Measurements from ENCODE around the gene ZC3H4. TPM values are rescaled to one million over a fixed set of nuclear protein-coding genes. Genes with fewer than 3 reads are reported as not detected.

ZC3H4 gene
- total and polyA plus RNA-seq, 9 of the 15 experiments (the other 6 are each of a cell fraction or from before 2014, with no cell fraction given): 2.2 to 75.6 (median 18.3) TPM

DNA sequence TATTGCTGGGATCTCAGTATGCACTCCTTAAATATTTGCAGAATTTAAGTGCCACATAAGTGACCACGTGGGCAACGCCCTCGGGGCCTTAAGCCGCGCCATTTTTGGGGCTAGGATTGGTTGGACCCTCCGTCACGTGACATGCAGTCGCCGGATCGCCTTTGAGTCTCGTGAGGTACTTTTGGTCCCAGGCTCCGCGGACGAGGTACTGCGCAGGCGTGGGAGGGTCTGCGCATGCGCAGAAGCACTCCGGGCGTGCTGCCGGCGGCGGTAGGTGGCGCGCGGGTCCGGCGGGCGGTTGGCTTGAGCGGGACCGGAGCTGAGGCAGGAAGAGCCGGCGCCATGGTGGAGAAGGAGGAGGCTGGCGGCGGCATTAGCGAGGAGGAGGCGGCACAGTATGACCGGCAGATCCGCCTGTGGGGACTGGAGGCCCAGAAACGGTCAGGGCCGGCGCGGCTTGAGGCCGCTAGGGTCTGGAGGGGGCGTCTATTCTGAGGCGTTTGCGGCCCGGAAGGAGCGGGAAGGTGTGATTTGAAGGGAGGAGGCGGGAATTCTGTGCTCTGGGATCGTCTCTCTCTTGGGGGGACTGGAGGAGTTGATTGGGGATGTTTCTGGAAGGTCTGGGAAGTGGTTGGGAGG, 17.1 kb upstream of the ZC3H4 start, which contains the start of gene SAE1 (continued):
- TF ChIP-seq, protein P1, sequence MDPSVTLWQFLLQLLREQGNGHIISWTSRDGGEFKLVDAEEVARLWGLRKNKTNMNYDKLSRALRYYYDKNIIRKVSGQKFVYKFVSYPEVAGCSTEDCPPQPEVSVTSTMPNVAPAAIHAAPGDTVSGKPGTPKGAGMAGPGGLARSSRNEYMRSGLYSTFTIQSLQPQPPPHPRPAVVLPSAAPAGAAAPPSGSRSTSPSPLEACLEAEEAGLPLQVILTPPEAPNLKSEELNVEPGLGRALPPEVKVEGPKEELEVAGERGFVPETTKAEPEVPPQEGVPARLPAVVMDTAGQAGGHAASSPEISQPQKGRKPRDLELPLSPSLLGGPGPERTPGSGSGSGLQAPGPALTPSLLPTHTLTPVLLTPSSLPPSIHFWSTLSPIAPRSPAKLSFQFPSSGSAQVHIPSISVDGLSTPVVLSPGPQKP (CRISPR knock-in tag; IDR thresholded peaks at IDR 0.05): no peak
- TF ChIP-seq FOXA3 (CRISPR knock-in tag; conservative IDR thresholded peaks at IDR 0.05 in 1 of 2, IDR thresholded peaks at IDR 0.05 in 1 of 2): no peak
- TF ChIP-seq ZNF143 (CRISPR knock-in tag; IDR thresholded peaks at IDR 0.05): no peak
- TF ChIP-seq GABPB2 (CRISPR knock-in tag; conservative IDR thresholded peaks at IDR 0.05): no peak
- no peak for TF ChIP-seq HNRNPL (IDR thresholded peaks at IDR 0.05; ENCODE audit: low read depth, low read length)
- TF ChIP-seq RBM25 (IDR thresholded peaks at IDR 0.05; ENCODE audit: low read depth, low read length, severe bottlenecking): no peak
- TF ChIP-seq, protein P2, sequence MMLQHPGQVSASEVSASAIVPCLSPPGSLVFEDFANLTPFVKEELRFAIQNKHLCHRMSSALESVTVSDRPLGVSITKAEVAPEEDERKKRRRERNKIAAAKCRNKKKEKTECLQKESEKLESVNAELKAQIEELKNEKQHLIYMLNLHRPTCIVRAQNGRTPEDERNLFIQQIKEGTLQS (IDR thresholded peaks at IDR 0.05): no peak
- TF ChIP-seq, protein P2 (CRISPR knock-in tag; conservative IDR thresholded peaks at IDR 0.05): peak; percentile 21; the same call in 1 of the 2 replicates
- no peak for TF ChIP-seq SMAD2 (IDR thresholded peaks at IDR 0.05; ENCODE audit: low read depth, low read length)
- no peak for TF ChIP-seq CBX5 (IDR thresholded peaks at IDR 0.05; ENCODE audit: borderline replicate concordance, low read depth)
- TF ChIP-seq SNIP1 (IDR thresholded peaks at IDR 0.05; ENCODE audit: low read depth): no peak
- TF ChIP-seq ZNF644 (tag; IDR thresholded peaks at IDR 0.05; ENCODE audit: low read depth): no peak
- no peak for TF ChIP-seq ZNF197 (CRISPR knock-in tag; IDR thresholded peaks at IDR 0.05; ENCODE audit: low read depth)
- TF ChIP-seq, protein P3, sequence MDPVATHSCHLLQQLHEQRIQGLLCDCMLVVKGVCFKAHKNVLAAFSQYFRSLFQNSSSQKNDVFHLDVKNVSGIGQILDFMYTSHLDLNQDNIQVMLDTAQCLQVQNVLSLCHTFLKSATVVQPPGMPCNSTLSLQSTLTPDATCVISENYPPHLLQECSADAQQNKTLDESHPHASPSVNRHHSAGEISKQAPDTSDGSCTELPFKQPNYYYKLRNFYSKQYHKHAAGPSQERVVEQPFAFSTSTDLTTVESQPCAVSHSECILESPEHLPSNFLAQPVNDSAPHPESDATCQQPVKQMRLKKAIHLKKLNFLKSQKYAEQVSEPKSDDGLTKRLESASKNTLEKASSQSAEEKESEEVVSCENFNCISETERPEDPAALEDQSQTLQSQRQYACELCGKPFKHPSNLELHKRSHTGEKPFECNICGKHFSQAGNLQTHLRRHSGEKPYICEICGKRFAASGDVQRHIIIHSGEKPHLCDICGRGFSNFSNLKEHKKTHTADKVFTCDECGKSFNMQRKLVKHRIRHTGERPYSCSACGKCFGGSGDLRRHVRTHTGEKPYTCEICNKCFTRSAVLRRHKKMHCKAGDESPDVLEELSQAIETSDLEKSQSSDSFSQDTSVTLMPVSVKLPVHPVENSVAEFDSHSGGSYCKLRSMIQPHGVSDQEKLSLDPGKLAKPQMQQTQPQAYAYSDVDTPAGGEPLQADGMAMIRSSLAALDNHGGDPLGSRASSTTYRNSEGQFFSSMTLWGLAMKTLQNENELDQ (CRISPR knock-in tag; IDR thresholded peaks at IDR 0.05; ENCODE audit: borderline replicate concordance): peak; percentile 70; the same call in 1 of the 2 replicates
- TF ChIP-seq, protein P4, sequence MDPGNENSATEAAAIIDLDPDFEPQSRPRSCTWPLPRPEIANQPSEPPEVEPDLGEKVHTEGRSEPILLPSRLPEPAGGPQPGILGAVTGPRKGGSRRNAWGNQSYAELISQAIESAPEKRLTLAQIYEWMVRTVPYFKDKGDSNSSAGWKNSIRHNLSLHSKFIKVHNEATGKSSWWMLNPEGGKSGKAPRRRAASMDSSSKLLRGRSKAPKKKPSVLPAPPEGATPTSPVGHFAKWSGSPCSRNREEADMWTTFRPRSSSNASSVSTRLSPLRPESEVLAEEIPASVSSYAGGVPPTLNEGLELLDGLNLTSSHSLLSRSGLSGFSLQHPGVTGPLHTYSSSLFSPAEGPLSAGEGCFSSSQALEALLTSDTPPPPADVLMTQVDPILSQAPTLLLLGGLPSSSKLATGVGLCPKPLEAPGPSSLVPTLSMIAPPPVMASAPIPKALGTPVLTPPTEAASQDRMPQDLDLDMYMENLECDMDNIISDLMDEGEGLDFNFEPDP (CRISPR knock-in tag; IDR thresholded peaks at IDR 0.05): no peak
- TF ChIP-seq, protein P5, sequence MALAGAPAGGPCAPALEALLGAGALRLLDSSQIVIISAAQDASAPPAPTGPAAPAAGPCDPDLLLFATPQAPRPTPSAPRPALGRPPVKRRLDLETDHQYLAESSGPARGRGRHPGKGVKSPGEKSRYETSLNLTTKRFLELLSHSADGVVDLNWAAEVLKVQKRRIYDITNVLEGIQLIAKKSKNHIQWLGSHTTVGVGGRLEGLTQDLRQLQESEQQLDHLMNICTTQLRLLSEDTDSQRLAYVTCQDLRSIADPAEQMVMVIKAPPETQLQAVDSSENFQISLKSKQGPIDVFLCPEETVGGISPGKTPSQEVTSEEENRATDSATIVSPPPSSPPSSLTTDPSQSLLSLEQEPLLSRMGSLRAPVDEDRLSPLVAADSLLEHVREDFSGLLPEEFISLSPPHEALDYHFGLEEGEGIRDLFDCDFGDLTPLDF (CRISPR knock-in tag; IDR thresholded peaks at IDR 0.05): peak; percentile 87
- TF ChIP-seq CHD2 (IDR thresholded peaks at IDR 0.05; ENCODE audit: low read depth, low read length): peak; percentile 60
- TF ChIP-seq, protein P6, sequence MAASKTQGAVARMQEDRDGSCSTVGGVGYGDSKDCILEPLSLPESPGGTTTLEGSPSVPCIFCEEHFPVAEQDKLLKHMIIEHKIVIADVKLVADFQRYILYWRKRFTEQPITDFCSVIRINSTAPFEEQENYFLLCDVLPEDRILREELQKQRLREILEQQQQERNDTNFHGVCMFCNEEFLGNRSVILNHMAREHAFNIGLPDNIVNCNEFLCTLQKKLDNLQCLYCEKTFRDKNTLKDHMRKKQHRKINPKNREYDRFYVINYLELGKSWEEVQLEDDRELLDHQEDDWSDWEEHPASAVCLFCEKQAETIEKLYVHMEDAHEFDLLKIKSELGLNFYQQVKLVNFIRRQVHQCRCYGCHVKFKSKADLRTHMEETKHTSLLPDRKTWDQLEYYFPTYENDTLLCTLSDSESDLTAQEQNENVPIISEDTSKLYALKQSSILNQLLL (CRISPR knock-in tag; IDR thresholded peaks at IDR 0.05; ENCODE audit: borderline replicate concordance): no peak
- TF ChIP-seq POLR3A (IDR thresholded peaks at IDR 0.05; ENCODE audit: borderline replicate concordance, extremely low read depth, insufficient read depth, insufficient read length): no peak
